HG02870 (cell line): ENCODE results near the gene GAL3ST1.
"Not testable (repeated sequence)": the region's sequence is repeated elsewhere in the genome, so short reads cannot be mapped to it uniquely, and the experiment has no call there.

Experiments used
- ATAC-seq: cut with Tn5 transposase; IDR thresholded peaks from one replicate; pipeline ENCODE4 v1.9.1; 2021; ENCODE audit warnings: mild to moderate bottlenecking, moderate library complexity; ENCODE audit not compliant: unreplicated experiment

Gene GAL3ST1

GRCh38 chr22:30574095-30574981, at the start of gene GAL3ST1:
Gene GAL3ST1, minus strand, starts transcription at chr22:30574665. Its CDS starts 17,273 bp downstream, at chr22:30557392.
- no peak for ATAC-seq

- ATAC-seq = not testable (repeated sequence)
These were observed 45.4 kb upstream of the GAL3ST1 start for GRCh38 chr22:30619909-30620308.

- ATAC-seq = no peak
These were observed 43.4 kb upstream of the GAL3ST1 start for GRCh38 chr22:30617819-30618218.

GRCh38 chr22:30615543-30615954, 41.1 kb upstream of the GAL3ST1 start:
- ATAC-seq = no peak

- no peak for ATAC-seq
These were observed 40.4 kb upstream of the GAL3ST1 start for GRCh38 chr22:30614879-30615278.

GRCh38 chr22:30614268-30614667, 39.8 kb upstream of the GAL3ST1 start:
- ATAC-seq = no peak

- ATAC-seq = no peak
These were observed 38.3 kb upstream of the GAL3ST1 start for GRCh38 chr22:30612789-30613188.

GRCh38 chr22:30611197-30611596, 36.7 kb upstream of the GAL3ST1 start:
- no peak for ATAC-seq

GRCh38 chr22:30610299-30610698, 35.8 kb upstream of the GAL3ST1 start:
- ATAC-seq = no peak

GRCh38 chr22:30609260-30610185, 35.1 kb upstream of the GAL3ST1 start:
- ATAC-seq = peak; percentile 45

GRCh38 chr22:30607939-30608338, 33.5 kb upstream of the GAL3ST1 start:
- no peak for ATAC-seq

GRCh38 chr22:30607300-30607930, 33.0 kb upstream of the GAL3ST1 start:
- ATAC-seq = no peak

GRCh38 chr22:30606455-30607299, 32.2 kb upstream of the GAL3ST1 start, which contains the start of gene TCN2:
Gene TCN2, plus strand, starts transcription at chr22:30607174. Its CDS starts 158 bp downstream, at chr22:30607332.
- ATAC-seq = no peak

- ATAC-seq = no peak
These were observed 31.1 kb upstream of the GAL3ST1 start for GRCh38 chr22:30605449-30606110.

- no peak for ATAC-seq
These were observed 30.3 kb upstream of the GAL3ST1 start for GRCh38 chr22:30604723-30605122.

GRCh38 chr22:30603801-30604200, 29.3 kb upstream of the GAL3ST1 start:
- no peak for ATAC-seq

- no peak for ATAC-seq
These were observed 27.6 kb upstream of the GAL3ST1 start for GRCh38 chr22:30602049-30602448.

- no peak for ATAC-seq
These were observed 27.0 kb upstream of the GAL3ST1 start for GRCh38 chr22:30601464-30601863.

GRCh38 chr22:30600921-30601320, 26.5 kb upstream of the GAL3ST1 start:
- no peak for ATAC-seq

- ATAC-seq = no peak
These were observed 24.5 kb upstream of the GAL3ST1 start for GRCh38 chr22:30598986-30599385.
